Stimulated activated CD4-positive, alpha-beta T cell treated with anti-CD3 and anti-CD28 coated beads, Interleukin-2, amount 100 ng/mL, for 4 hours (primary cell): ENCODE measurements around the gene LIMS3.
"Not testable (repeated sequence)": the region's sequence is repeated elsewhere in the genome, so short reads cannot be mapped to it uniquely, and the experiment has no call there.

ENCODE experiments used
- DNase-seq: peaks from one replicate; pipeline ENCODE4 v3.0.0-alpha.2; 2020; ENCODE audit warnings: low read depth

The LIMS3 gene, protein sequence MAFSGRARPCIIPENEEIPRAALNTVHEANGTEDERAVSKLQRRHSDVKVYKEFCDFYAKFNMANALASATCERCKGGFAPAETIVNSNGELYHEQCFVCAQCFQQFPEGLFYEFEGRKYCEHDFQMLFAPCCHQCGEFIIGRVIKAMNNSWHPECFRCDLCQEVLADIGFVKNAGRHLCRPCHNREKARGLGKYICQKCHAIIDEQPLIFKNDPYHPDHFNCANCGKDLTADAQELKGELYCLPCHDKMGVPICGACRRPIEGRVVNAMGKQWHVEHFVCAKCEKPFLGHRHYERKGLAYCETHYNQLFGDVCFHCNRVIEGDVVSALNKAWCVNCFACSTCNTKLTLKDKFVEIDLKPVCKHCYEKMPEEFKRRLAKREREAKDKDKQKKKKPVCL

DNA sequence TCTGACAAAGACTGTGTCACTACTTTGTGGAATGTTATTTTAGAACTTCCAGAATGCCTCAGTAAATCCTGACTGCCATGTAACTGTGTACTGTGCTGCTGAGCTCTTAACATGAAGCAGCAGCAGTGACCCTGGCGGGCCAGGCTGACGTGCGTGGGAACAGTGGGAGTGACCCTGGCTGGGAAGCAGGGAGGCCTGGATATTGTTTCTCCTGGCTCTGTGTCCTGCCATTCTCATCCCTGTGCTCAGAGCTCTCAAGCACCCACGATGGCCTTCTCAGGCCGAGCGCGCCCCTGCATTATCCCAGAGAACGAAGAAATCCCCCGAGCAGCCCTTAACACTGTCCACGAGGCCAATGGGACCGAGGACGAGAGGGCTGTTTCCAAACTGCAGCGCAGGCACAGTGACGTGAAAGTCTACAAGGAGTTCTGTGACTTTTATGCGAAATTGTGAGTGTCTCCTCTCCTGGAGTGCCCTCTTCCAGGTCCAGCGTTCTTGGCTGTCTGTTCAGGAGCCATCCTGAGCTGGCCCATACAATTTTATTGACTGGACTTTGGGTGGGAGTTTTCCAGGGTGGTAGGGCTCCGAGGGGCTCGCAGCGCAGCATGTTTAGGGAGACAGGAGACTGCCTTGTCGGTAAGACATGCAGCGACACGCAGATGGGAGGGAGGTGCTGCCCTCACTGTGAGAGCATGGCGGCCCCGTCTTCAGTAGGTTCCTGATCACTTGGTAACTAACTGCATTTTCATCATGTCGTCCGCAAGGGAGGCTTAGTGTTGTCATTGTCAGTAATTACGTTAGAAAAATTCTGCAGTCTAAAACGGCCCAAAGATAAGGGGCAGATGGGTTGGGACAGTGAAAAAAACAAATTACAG is at the start of gene LIMS3:
TSS of gene LIMS3 (plus strand) at position 227 of the 875 bp plus-strand sequence. CDS start at position 268, 41 bp downstream.
- not testable (repeated sequence) for DNase-seq

DNA sequence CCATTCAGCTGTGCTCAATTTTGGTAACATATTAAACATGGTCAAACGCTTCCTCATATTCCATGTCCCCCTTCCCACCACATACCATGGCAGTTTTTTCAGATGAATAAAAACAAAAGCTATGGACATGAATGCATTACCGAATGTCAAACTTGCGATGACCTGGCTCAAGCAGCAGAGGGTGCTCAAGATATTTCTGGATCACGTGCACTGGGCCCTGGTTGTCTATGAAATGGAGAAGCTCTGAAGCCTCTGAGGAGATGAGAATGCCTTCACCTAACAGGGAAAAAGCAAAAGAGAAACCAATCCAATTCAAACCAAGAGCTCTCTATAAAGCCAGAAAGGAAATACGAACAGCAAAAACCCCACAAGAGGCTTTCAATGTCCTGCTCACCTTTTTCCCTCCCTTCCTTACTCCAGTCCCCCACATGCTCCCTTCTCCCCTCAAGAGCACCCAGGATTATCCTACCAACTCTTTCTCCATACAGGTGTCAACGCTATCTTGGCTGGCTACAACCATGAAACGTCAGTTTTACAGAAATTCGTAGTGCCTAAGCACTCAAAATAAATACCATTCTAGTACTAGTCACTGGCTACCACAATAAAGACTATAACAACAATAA is 27.2 kb upstream of the LIMS3 start:
- DNase-seq = not testable (repeated sequence)

DNA sequence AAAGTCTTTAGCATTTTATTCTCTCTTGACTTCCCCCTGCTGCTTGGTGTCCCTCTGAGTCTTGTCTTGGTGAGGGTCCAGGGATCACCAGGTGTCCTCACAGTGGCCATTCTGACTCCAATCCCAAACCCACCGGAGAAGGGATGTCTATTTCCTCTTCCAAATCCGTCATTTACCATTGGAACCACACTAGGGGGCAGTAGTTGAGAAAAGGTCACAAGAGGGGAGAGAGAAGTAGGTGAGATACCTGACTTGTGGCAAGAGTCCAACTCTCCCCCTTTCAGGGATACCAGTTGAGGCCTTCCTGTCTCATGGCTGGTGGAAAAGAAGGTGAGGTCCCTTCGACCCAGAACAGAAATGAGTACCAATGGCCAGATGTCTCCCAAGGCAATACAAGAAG is 21.9 kb upstream of the LIMS3 start:
- DNase-seq = not testable (repeated sequence)

DNA sequence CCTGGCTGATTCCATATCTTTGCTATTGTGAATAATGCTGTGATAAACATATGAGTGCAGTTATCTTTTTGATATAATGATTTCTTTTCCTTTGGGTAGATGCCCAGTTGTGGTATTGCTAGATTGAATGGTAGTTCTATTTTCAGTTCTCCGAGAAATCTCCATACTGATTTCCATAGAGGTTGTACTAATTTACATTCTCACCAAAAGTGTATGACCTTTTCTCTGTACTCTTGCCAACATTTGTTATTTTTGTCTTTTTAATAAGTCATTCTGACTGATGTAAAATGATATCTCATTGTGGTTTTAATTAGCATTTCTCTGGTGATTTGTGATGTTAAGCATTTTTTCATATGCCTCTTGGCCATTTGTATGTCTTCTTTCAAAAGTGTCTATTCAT is 16.4 kb upstream of the LIMS3 start:
- not testable (repeated sequence) for DNase-seq

DNA sequence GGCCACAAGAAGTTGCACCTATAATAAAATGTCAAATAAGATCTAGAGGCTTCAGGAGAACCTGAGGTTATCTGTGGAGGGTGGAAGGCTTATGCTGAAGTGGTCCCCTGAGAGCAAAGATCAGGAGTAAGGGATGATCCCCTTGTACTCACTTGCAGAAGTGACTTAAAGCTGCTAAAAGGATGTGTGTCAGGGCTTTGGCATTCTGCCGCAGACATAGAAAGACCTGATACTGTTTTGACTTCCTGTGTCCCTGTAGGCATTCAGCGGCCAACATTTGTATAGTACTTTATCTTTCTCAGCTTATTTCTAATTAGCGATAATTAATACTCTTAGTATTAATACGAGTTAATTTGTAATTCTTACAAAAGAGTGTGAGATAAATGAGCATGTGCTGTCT is 10.1 kb upstream of the LIMS3 start:
- not testable (repeated sequence) for DNase-seq

DNA sequence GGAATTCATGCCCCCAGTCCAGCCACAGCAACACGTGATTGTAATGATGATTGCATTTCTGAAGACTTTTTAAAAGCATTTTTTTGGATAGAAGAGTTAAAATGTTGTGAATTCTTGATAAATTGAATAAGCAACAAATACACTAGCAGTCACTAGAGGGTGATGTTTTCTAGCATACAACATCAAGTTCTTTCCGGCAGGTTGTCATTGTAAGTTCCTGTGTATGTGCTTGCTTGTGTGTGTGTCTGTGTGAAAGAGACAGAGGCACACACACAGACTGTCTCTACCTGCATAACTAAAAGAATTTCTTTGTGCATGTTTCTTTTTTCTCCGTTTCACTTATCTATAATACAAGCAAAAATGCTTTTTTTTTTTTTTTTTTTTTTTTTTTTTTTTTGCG is 8.6 kb upstream of the LIMS3 start:
- not testable (repeated sequence) for DNase-seq

DNA sequence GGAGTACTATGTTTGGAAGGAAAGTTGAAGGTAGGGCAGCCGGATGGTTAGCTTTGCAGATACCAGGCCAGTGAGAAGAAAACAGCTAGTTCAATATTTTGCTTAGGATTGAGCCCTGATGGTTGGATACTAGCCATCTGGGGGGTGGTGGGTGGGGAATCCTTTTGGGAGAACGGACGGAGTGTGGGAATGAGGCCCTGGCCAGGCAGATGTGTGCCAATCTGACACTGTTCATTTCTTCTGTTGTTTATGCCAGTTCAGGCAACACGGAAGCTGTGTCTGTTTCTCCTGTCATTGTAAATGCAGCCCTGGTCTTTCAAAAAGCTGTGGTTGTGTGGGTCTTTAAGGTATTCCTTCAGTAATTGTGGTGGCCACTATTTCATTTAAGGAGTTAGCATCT is 7.5 kb upstream of the LIMS3 start:
- not testable (repeated sequence) for DNase-seq

DNA sequence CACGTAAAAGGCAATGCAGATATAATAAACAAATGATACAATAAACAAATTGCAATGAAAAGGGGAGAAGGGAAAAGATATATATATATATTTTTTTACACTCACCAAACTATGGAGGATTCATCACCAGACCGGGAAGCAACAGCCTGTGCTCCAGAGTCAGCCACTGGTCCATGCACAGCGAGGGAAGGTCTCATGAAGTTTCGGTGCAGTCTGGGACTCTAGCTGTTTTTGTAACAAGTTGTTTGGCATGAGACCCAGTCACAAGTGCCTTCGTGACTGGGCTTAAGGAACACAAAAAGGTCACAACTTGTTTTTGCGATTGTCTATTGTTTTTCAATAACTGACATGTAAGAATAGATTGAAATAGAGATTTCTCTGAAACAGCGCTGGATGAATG is 4.8 kb upstream of the LIMS3 start:
- DNase-seq = not testable (repeated sequence)

DNA sequence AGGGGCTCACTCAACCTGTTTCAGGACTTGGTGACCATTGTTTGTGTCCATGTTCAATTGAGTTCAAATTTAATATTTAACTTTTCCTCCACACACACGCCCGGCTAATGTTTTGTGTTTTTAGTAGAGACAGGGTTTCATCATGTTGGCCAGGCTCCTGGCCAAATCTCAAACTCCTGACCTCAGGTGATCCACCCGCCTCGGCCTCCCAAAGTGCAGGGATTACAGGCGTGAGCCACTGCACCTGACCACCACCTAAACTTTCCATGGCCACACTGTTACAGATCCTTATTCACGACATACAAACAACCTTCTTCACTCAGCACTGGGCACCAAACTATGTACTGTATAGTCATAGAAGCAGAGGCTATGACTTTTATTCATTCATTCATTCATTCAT is 4.3 kb upstream of the LIMS3 start:
- not testable (repeated sequence) for DNase-seq

DNA sequence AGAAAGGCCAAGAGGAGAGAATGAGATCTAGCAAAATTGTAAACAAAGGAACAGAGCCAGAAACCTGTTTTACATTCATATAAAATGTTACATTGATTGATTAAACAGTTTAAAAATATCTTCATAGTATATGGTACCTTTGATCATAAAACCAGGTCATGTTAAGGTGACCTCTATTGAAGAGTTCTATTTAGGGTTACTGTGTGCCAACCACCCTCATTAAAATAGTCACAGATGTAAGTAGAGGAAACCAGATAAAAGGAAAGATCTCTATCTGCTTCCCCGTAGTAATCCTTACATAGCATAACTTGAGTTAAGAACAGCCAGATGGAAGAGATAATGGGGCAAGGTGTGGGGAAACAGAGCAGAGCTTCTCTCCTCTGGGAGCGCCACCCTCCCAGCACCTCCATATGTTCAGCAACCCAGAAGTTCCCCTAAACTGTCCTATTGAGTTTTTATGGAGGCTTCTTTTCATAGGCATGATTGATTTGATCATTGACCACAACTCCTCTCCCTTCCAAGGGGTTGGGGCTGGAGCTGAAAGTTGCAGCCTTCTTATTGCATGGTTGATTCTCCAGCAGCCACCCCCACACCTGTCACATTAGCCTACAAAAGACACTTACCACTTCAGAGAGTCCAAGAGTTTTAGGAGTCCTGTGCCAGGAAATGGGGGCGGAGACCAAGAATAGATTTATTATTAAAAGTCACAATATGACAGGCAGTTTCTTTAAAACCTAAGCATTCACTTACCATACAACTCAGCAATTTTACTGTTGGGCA is 3.2 kb upstream of the LIMS3 start:
- not testable (repeated sequence) for DNase-seq

DNA sequence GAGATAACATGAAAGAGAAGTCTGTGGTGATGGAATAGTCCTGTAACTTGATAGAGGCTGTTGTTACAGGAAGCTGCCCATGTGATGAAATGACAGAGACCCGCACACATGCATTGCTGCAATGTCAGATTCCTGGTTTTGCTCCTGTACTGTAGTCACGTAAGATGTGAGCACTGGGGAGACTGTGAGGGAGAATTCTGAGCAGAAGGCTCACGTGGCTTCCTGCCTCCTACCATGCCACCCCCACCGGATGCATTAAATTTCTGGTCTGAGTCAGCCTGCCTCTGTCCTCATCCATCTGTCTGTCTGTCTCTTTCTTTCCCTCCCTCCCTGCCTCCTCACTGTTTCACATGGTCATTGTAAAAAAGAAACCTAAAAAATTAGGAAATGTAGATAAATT is 2.3 kb upstream of the LIMS3 start:
- not testable (repeated sequence) for DNase-seq

DNA sequence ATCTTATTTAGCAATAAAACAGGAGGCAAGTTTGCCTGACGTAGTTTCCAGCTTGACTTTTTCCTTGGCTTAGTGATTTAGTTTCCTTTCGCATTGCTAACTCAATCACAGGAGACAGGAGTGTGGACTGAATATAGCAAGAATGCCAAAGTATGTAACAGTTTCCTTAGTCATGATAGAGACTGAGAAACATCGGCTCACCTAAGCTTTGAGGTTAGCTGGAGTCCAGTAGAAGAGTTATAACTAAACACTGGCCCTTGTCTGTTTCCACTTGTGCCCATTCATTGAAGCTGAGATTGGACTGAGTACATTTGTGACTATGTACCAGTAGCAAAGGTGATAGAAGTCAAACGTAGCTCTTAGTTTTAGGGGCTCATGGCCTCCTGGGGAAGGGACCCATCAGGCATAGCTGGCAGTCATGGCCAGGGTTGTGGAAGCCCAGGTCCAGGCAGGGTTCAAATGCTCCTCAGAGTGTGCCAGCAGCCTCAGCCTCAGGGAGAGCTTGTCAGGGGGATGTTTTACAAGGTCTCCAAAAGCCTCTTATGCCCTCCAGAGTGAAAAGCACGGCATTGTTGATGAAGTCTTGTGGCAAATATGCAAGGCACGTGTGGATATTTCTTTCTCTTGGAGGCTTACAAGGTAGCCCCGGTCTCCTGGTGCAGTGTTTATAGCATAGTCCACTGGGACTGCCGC is 573 bp upstream of the LIMS3 start:
- DNase-seq = not testable (repeated sequence)

DNA sequence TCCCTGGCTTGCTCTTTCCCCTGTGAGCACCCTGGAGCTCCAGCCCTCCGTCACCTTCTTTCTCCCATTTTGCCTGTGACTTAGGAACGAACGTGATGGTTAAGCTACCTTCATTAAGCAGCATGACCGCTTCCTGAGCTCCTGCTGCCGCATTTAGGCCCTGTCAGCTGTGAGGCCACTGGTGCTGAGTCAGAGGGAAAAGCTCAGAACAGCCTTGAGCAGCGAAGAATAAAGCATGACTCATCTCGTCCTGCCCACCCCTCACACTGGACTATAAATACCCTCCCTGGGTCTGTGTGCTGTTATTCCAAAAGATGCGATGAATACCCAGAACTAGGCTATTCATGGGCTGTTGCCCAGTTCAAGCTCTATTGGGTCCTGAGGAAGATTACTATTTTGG is 7.3 kb downstream of the LIMS3 start:
- DNase-seq = not testable (repeated sequence)

DNA sequence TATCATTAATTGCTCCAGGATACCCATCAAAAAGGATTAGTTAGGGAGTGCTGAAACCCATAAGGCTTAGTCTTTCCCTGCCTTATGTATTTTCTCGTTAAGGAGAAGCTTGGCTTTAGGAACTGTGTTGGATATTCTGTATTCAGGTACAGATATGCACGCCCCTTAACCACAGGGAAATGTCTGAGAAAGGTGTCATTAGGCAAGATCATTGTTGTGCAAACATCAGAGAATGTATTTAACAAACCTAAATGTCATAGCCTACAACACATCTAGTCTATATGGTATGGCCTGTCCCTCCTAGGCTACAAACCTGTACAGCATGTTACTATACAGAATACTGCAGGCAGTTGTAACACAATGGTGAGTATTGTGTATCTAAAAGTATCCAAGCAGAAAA is 10.1 kb downstream of the LIMS3 start:
- not testable (repeated sequence) for DNase-seq

DNA sequence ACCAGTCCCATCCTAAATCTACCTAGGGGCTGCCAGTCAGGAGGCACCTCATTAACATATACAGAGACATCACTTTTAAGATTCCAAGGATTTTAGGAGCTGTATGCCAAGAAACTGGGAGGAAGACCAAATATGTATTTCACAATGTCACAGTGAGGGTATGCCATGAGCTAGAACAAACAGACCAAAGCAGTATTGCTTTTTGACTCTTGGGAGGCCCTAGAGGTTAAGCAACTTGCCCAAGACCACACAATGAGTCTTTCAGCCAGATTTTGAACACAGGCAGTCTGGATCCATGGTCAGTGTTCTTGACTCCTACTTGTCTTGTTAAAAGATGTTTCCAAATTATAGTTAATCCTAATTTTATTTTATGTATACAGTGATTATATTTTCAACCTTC is 12.3 kb downstream of the LIMS3 start:
- DNase-seq = not testable (repeated sequence)

DNA sequence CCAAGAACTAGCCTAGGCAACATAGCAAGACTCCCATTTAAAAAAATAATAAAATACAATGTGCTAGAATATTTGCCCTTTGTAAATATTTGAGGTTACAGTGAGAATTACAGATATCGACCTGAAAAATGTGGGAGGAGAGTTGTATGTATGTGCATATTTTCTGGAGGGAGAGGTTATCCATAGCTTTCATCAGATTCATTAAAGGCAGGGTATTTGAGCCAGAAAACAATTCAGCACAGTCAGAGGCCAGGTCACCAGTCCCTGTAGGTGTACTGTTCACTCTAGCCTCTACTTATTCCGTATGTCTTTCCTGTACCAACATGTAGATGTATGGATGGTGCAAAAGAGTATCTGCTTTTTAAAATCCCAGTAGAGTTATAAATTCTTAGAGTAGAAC is 15.4 kb downstream of the LIMS3 start:
- DNase-seq = not testable (repeated sequence)

DNA sequence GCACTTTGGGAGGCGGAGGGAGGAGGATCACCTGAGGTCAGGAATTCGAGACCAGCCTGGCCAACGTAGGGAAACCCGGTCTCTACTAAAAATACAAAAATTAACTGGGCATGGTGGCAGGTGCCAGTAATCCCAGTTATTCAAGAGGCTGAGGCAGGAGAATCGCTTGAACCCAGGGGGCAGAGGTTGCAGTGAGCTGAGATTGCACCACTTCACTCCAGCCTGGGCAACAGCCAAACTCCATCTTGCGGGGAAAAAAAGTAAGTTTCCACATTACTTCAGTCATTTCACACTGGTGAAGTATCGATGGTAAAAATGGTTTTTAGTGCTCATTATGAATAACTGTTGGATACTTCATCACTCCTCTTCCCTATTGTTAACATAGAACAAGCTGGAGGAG is 16.1 kb downstream of the LIMS3 start:
- not testable (repeated sequence) for DNase-seq

DNA sequence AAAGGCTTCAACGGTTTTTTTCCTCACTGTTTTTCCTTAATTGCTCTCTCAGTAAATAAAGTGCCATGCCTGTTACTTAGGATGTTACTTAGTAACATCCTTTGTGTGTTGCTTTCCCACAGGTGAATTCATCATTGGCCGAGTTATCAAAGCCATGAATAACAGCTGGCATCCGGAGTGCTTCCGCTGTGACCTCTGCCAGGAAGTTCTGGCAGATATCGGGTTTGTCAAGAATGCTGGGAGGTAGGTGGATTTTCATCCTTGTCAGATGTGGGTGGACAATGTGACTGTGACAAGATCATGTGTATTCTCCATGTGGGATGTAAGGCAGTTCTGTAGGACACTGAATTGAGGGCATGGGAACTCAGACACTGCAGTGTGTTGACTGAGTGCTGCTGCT is 17.3 kb downstream of the LIMS3 start:
- not testable (repeated sequence) for DNase-seq

DNA sequence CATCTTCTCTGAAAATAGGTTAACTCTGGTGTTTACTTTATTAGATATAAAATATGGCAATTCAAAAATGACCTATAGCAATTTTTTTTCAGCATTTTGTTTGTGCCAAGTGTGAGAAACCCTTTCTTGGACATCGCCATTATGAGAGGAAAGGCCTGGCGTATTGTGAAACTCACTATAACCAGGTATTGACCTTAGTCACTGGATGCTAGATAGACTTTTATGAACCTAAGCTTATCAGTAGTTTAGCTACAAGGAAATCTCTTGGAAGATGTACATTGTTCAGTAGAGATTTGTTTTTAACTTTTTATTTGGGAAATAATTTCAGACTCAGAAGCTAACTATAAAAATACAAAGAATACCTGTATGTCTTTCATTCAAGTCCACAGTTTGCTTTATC is 21.7 kb downstream of the LIMS3 start:
- DNase-seq = not testable (repeated sequence)

DNA sequence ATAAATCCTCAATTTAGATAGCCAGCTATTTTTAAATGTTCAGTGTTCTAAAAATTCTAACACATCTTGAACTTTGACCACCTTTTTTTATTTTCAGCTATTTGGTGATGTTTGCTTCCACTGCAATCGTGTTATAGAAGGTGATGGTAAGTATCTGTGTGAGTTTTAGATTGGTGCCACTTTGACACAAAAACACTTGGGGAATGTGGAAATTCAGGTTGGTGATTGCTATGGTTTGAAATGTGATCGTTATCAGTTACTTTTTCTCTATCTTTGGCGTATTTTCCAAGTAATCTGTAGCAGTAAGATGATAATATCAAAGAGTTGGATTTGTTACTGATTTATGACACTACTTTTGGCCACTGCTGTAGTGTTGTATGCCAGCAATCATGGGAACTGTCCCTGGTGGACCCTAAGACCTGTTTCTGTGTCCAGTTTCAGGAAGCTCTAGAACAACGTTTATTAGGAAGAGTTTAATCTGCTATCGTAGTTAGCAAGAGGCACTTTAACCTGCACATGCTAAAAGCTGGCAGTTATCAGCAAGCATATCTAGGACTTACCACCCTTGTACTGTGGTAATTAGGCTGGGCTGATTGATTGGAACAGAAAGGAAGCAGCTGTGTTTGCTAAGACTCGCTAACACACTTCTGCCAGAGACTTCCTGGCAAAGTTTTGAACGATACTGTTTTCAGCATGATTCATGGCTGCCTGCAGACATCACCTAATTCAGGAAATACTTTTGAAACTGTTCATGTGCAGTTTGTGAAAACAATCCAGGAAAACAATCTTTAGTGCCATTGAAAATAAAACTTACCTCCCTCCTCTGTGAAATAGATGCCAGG is 23.3 kb downstream of the LIMS3 start:
- DNase-seq = not testable (repeated sequence)
